Motor neuron (in vitro differentiated cells): ENCODE data around the gene CLSTN2. TPM values are rescaled to one million over a fixed set of nuclear protein-coding genes. Genes with fewer than 3 reads are reported as not detected.

Experiments
- ATAC-seq, 8 experiments: fragments of 200-7000 bp; cut with Tn5 transposase; replicated peaks in 6 of 8; 2 replicates each; pipeline ENCODE4 v1.8.0; 2021; ENCODE audit warnings: mild to moderate bottlenecking in 8 of 8, moderate library complexity in 8 of 8
- H3K27ac ChIP-seq, 2 donors: fragments of 250-450 bp; sonication (Bioruptor Pico); 2 replicates each; pipeline ENCODE4 v1.9.0; 2021; ENCODE audit warnings: antibody characterized with exemption in 2 of 2, mild to moderate bottlenecking in 2 of 2, moderate library complexity in 1 of 2
- H3K4me1 ChIP-seq, 2 donors: fragments of 250-450 bp; sonication (Bioruptor Pico); replicated peaks in 1 of 2; 2 replicates each; pipeline ENCODE4 v1.6.1; 2021; ENCODE audit warnings: antibody characterized with exemption in 2 of 2, mild to moderate bottlenecking in 2 of 2, moderate library complexity in 1 of 2
- H3K4me3 ChIP-seq, 5 donors: fragments of 250-450 bp; sonication (Bioruptor Pico); 2 replicates each; pipeline ENCODE4 v1.9.0; 2021; ENCODE audit warnings: antibody characterized with exemption in 5 of 5, mild to moderate bottlenecking in 5 of 5, moderate library complexity in 4 of 5
- WGBS, 10 experiments: fragments of 450-650 bp; shearing (Covaris generic); methylation state at CpG; one replicate each; pipeline ENCODE4 v1.0.0; 2022; 5-methylcytosine and 5-hydroxymethylcytosine counted together
- in situ Hi-C, 9 experiments: fragments of 400-800 bp; cut with MboI; loops; one replicate each; pipeline ENCODE4 v1.15.0; 2021; ENCODE audit warnings: low sequenced_read_pairs in 9 of 9, low pct_unique_long_range_greater_than_20kb in 2 of 9; ENCODE audit not compliant: unreplicated experiment in 9 of 9
- total RNA-seq, 8 experiments: library from RNA; unstranded; fragments of 300-600 nt; gene quantifications; 2 replicates each; pipeline versions ENCODE4 v1.2.3 to v1.2.4, GENCODE V29; 2022

The CLSTN2 gene
- total RNA-seq, 8 experiments from 2014 or later: 1.2 to 125 (median 27.9) TPM

DNA sequence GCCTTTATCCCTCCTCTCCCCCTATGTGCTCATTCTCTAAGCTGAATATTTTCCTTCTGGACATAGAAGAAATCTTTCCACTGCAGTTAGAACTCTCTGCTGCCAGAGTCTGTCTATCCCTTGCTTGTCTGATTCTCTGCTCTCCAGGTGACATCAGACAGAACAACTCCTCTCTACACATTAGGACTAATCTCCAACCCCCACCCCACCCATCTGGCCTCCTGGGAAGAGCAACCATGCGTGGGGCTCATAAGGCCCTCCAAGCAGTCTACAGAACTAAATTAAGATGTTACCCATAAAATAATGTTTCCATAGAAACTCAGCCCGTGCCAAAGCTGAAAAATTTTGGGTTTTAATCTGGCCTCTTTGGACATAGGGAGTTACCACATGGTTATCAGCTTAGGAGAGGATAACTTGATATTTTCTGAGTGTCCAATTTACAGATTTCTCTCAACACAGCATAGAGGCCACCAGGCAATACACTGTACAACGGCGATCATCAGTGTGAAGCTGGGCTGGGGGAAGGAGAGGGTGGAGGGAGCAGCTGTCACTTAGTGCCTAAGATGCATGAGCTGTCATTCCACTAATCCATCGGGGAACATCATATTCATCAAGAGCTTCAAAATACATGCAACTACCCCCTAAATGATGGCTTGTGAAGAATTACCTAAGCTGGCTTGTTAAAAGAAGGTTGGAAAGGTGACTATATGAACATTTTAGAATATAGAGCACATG lies 199.4 kb downstream of the CLSTN2 start:
- in situ Hi-C loops: no loop called here
- Histone ChIP-seq H3K27ac (no peak overlapping the region), H3K4me1 (peaks cover 25 to 40% of the 10 kb centered on the region in 2 donors), H3K4me3 (no peak overlapping the region)
- WGBS, 10 experiments: 0 to 100% (median 75%) methylated on average over 1 to 5 of the region's 5 CpGs; no CpG with 5 or more reads in 1 of the 10 experiments
- no peak for ATAC-seq

DNA sequence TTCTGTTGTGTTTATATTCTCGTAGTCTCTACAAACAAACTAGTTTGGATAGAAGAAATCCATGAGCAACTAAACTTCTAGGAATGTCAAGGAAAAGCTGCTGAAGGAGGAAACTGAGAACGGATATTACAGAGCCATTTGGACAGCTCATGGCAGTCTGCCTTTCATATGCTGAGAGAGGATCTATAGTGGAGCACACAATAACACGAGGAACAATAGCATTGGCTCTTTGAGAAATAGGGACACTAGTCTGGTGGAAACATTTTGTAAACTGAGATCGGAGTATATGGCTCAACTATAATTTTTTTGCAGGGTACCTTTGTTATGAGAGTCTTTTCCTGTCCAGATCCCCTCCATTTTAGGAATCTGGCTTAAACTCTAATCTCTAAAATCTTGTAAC lies 200.5 kb downstream of the CLSTN2 start:
- WGBS, 10 experiments: 0 to 60% (median 20%) methylated on average over 1 to 4 of the region's 4 CpGs; no CpG with 5 or more reads in 1 of the 10 experiments
- H3K4me1 ChIP-seq: peaks cover 16 to 31% of the 10 kb centered on the region in 2 donors
- no peak for ATAC-seq
- in situ Hi-C loops: no loop called here
- H3K27ac ChIP-seq: no peak overlapping the region
- no peak overlapping the region for H3K4me3 ChIP-seq

- ATAC-seq: peak in 7 of 8 experiments; percentile 37 to 77 (median 59)
- peaks cover 12 to 16% of the 10 kb centered on the region in 2 donors for H3K4me1 ChIP-seq
- no peak overlapping the region for H3K27ac ChIP-seq
- no peak overlapping the region for H3K4me3 ChIP-seq
- in situ Hi-C loops: no loop called here
- WGBS, 10 experiments: 35 to 83% (median 72%) methylated on average over 1 to 5 of the region's 5 CpGs; no CpG with 5 or more reads in 2 of the 10 experiments
These were observed 208.5 kb downstream of the CLSTN2 start for GRCh38 chr3:140143367-140144069.

DNA sequence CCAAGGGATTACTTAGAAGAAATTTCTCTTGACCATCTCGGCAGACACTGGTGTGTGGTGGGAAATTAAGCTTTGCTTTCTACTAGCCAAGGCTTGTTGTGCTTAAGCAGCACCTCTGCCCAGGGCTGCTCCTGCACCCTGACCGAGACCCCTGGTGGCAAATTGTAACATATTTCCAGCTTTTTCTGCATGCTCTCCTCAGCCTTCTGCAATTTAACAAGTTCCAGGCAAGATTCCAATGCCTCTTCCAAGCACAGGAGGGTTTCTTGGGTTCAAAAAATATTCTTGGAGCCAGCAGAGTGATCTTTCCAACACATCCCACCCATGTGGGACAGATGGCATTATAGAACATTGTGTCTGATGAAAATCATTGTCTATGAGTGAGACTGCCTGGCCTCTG lies 210.5 kb downstream of the CLSTN2 start:
- Histone ChIP-seq H3K4me3 (no peak overlapping the region), H3K27ac (no peak overlapping the region), H3K4me1 (peaks cover 12 to 16% of the 10 kb centered on the region in 2 donors)
- WGBS, 10 experiments: 80 to 100% (median 92%) methylated on average over 1 to 2 of the region's 2 CpGs; no CpG with 5 or more reads in 5 of the 10 experiments
- in situ Hi-C loops: no loop called here
- no peak for ATAC-seq

GRCh38 chr3:140146668-140147067 lies 211.7 kb downstream of the CLSTN2 start:
- no peak overlapping the region for H3K27ac ChIP-seq
- peak in 5 of 8 experiments; percentile 43 to 89 (median 70) for ATAC-seq
- H3K4me1 ChIP-seq: peaks cover 12 to 16% of the 10 kb centered on the region in 2 donors
- in situ Hi-C loops: no loop called here
- no peak overlapping the region for H3K4me3 ChIP-seq

- H3K27ac ChIP-seq: no peak overlapping the region
- no peak for ATAC-seq
- WGBS, 10 experiments: 6 to 100% (median 86%) methylated on average over 1 to 4 of the region's 4 CpGs; no CpG with 5 or more reads in 1 of the 10 experiments
- no peak overlapping the region for H3K4me3 ChIP-seq
- H3K4me1 ChIP-seq: peaks cover 12 to 16% of the 10 kb centered on the region in 2 donors
- in situ Hi-C loops: no loop called here
These were observed 213.0 kb downstream of the CLSTN2 start for GRCh38 chr3:140147965-140148490.

GRCh38 chr3:140148824-140149390 lies 213.9 kb downstream of the CLSTN2 start:
- in situ Hi-C loops: no loop called here
- 0 to 100% (median 60%) methylated on average over 1 to 3 of the region's 3 CpGs; no CpG with 5 or more reads in 2 of the 10 experiments for WGBS, 10 experiments
- Histone ChIP-seq H3K4me1 (peaks cover 4 to 8% of the 10 kb centered on the region in 2 donors), H3K27ac (no peak overlapping the region), H3K4me3 (no peak overlapping the region)
- ATAC-seq: no peak

- 18 to 100% (median 90%) methylated on average over 1 to 5 of the region's 5 CpGs; no CpG with 5 or more reads in 2 of the 10 experiments for whole genome bisulfite sequencing, 10 experiments
- in situ Hi-C loops: no loop called here
- no peak overlapping the region for H3K27ac ChIP-seq
- no peak for ATAC-seq
- no peak overlapping the region for H3K4me3 ChIP-seq
- H3K4me1 ChIP-seq: peaks cover 6 to 8% of the 10 kb centered on the region in 2 donors
These were observed 216.3 kb downstream of the CLSTN2 start for GRCh38 chr3:140151321-140151720.

DNA sequence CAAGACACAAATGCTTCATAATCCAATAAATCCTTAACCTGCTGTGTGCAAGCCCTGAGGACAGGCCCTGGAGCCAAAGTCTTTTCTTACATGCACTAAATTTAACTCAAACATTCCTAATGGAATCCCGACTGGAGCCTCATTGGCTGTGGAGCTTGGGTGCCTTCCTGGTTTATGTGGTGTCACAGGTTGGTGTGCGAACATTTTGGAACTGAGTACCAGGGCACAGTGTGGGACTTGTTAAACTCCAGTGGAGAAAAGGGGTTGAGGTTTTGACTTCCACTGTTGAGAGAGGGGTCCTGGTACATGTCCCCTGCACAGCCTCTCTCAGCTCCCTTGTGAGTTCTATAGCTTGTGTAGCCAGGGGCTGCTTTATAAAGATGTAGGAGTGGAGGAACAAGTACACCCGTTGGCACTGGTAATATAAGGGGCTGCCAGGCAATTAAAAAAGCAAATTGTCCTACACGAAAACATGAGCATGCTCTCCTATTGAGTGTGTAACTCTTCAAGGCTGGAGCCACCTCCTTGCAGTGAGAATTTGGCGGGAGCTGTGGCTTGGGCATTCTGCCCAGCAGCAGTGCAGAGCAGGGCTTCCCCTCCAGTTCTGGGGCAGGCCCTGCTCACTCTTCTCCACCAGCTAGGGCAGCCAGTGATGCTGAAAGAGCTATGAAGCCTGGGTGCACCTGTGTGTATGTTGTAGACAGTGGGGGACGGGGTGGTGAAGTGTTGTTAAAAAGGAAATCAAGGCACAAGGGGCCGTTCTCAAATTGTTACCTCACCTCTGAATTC lies 218.1 kb downstream of the CLSTN2 start:
- Histone ChIP-seq H3K4me1 (peaks cover 0 to 8% of the 10 kb centered on the region in 2 donors), H3K4me3 (no peak overlapping the region), H3K27ac (no peak overlapping the region)
- ATAC-seq: no peak
- 6 to 100% (median 90%) methylated on average over 1 to 7 of the region's 7 CpGs; no CpG with 5 or more reads in 2 of the 10 experiments for WGBS, 10 experiments
- in situ Hi-C loops: no loop called here

DNA sequence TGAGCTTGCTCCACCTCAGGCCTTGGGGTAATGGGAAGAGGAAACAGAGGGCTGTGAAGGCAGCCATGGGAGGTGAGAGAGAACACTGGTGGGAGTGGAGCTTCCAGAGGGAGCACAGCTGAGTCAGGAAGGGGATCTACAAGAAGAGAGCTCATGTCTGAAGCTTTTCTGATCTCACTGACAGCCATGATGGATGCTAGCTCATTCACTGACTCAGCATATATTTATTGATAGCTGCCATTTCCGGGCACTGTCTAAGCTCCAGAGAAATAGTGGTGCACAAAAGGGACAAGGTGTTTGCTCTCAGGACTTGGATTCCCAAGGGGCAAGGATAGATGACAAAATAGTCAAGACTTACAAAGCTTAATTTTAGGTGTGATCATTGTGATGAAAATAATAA lies 218.8 kb downstream of the CLSTN2 start:
- in situ Hi-C loops: no loop called here
- Histone ChIP-seq H3K27ac (no peak overlapping the region), H3K4me3 (no peak overlapping the region), H3K4me1 (peaks cover 0 to 6% of the 10 kb centered on the region in 2 donors)
- no peak for ATAC-seq
- 22 to 100% (median 90%) methylated on average over 1 of the region's 1 CpG; no CpG with 5 or more reads in 4 of the 10 experiments for WGBS, 10 experiments

DNA sequence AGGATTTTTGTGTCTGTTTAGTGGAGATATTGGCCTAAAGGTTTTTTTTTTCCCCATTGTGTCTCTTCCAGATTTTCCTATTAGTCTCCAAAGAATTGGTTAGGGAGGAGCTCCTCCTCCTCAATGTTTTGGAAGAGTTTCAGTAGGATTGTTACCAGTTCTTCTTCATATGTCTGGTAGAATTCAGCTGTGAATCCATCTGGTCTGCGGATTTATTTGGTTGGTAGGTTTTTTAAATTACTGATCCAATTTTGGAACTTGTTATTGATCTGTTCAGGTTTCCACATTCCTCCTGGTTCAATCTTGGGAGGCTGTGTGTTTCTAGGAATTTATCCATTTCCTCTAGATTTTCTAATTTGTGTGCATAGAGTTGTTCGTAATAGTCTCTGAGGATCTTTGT lies 222.2 kb downstream of the CLSTN2 start:
- 0 to 100% (median 90%) methylated on average over 1 to 2 of the region's 2 CpGs; no CpG with 5 or more reads in 1 of the 10 experiments for WGBS, 10 experiments
- Histone ChIP-seq H3K4me1 (peaks cover 0 to 6% of the 10 kb centered on the region in 2 donors), H3K4me3 (no peak overlapping the region), H3K27ac (no peak overlapping the region)
- in situ Hi-C loops: no loop called here
- no peak for ATAC-seq

- in situ Hi-C loops: no loop called here
- Histone ChIP-seq H3K4me1 (peaks cover 0 to 12% of the 10 kb centered on the region in 2 donors), H3K27ac (no peak overlapping the region), H3K4me3 (no peak overlapping the region)
- ATAC-seq: no peak
These were observed 224.7 kb downstream of the CLSTN2 start for GRCh38 chr3:140159646-140160045.
